HPDE6-E6E7 (cell line): ENCODE data around the gene WNT9A.
A peak's percentile ranks its signal among the peaks of the same experiment; 100 is the strongest.

Source experiments
- DNase-seq: peaks from one replicate; pipeline ENCODE4 v3.0.0; 2011; ENCODE audit warnings: missing footprints; ENCODE audit errors: extremely low spot score

Gene WNT9A

DNA sequence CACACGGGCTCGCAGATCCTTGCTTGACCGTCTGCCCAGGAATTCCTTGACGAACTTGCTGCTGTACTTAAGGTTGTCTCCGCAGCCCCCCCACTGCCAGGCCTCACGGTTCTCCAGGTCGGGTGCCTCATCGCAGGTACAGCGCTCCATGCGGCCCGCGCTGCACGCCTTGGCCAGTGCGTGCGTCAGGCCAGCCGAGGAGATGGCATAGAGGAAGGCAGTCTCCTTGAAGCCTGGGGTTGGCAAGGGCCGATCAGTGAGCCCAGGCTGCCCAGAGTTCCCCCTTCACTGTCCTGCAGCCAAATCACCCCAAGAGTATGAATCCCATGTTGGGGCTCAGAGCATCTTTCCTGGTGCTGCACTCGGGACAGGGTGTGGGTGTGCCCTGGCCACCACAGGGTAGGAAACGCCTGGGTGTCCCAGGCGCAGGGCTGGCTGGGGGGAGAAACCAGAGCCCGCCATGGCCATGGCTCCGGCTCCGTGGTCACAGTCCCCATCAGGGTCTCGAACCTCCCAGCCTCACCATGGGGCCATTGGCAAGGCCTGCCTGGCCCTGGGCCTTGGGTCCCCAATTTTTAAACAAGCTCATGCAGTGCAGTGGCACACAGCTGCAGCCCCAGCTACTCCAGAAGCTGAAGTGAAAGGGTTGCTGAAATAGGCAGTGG is 23.4 kb downstream of the WNT9A start:
- DNase-seq, result no peak

DNA sequence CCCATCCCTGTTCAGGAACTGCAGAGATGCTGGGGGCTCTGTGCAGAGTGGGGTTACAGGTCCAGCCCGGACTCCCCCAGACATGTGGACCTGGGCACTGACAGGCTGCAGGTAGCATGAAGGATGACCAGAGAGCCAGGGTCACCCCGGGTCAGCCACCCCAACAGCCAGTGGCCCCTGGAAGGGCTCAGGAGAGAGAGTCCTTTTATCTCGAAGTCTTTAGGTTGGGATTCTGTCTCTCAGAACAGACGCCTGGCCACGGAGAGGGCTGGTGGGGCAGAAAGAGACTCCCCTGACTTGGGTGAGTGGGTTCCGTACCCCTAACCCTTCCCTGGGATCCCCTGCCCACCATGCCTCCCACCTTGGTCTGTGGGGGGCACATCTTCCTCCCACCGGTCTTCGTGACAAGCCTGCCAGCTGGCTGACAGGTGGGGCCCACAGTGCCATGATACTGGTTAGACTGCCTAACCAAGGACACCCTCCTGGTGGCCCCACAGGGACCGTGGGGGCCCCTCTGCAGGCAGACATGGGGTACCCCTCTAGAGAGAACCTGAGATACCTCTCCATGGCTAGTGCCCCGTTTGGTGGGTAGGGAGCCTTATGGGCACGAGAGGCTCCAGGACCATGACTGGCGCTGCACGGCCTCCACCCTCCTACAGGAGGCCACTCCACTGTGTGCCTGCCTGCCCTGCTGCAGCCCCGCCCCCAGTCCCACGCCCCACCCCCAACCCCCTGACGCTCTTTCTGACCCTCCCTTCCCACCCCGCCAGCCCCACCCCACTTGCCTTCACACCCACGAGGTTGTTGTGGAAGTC is 24.2 kb downstream of the WNT9A start:
- DNase-seq, result no peak

DNA sequence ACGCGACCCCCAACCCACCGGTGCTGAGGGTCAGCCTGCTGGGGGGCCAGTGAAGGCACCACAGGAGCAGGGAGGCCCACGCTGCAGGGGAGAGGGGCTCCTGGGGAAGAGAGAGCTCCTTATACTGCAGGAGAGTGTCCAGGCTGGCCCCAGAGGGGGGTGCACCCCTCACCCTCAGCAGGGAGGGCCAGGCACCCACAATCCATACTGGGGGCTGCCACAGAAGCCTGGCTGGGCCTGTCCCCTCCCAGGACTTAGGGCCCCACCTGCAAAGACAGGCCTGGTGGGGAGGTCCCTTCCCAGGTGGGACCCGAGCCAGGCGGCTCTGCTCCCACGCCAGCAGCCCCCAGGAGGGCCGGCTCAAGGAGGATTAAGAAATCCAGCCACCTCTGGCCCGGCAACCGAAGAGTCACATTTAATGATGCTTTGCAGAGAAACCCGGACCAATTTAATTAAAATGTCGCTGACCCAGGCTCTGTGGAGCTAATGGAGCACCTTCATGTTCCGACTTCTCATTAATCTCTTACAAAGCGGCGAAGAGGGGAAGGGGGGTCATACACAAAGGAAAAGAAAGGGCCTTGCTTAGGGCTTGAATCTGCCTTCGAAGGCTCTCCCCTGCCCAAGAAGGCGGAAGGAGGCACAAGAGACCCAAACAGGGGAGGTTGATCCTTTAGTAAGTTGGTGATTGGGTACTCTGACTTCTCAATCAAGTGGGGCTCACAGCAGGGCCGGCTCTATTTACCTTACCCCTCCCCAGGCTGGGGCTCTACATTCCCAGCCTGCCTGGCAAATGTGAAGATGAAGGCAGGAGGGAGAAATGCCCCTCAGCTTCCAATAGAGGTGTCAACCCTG is 25.0 kb downstream of the WNT9A start:
- DNase-seq, result no peak

DNA sequence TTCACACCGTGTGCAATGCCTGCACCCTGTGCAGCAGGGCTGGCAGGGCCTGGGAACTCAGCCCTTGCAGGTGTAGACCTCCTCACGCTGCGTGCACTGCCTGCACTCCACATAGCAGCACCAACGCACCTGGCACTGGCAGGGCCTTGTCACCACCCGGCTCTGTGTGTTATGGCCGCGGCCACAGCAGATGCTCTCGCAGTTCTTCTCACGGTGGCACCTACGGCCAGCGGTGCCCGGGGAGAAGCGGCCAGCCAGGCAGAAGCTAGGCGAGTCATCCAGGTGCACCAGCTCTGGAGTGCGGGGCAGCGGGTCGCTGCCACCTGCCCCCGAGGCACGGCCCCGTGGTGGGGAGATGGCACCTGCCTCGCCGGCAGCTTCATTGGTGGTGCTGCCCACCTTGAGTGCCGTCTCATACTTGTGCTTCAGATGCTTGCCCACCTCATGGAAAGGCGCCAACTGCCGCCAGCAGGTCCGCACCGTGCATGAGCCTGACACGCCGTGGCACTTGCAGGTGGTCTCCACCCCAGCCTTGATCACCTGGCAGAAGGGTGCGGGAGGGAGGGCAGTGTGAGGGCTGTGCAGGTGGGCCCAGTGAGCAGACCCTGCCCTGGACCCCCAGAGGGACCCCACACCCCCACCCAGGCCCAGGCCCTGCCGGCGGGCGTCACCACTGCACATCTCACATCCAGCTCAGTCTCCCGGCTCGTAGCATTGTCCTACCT is 26.1 kb downstream of the WNT9A start:
- no peak for DNase-seq

DNA sequence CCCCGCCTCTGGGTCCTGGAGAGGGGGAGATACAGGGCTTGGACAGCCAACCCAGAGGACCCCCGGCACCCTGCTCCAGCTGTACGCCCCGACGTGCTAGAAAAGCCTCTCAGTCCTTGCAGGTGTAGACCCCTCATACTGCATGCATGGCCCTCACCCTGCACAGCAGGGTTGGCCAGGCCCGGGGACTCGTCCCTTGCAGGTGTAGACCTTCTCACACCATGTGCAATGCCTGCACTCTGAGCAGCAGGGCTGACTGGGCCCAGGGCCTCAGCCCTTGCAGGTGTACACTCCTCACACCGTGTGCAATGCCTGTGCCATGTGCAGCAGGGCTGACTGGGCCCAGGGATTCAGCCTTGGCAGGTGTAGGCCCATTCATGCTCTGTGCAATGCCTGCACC is 26.8 kb downstream of the WNT9A start:
- DNase-seq, result no peak

DNA sequence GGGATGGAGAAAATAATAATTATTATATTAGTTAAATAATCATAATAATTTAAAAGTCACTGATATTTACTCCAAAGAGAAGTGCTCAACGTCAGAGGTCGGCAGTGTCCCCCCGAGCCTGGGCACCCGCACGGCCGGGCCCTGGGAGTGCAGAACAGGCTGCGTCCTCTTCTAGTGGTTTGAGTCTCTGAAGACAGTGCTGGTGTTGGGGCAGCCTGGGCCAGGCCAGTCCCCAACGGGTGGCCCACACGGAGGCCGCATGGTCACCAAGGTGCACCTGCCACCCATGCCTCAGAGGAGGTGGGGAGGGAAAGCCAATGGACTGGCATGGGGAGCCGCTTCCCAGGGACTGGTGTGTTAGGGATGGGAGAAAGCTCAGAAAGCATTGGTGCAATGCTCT is 27.3 kb downstream of the WNT9A start:
- DNase-seq, result no peak

DNA sequence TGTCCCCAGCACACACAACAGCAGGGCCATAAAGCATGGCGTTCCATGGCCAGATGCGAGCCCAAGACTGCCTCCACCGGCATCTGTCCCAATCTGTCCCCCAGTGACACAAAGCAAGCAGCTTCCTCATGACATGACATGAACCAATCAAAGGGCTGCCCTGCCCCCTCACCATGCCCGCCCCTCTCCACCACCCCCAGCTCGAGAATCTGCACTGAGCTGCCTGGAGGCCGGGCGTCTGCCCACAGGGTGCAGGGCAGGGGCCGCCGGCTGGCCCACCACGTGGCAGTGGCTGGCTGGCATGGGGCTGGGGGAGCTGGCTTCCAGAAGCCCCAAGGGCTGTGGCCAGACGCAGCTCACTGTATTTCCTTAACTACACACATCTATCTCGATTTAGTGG is 27.8 kb downstream of the WNT9A start:
- no peak for DNase-seq

DNA sequence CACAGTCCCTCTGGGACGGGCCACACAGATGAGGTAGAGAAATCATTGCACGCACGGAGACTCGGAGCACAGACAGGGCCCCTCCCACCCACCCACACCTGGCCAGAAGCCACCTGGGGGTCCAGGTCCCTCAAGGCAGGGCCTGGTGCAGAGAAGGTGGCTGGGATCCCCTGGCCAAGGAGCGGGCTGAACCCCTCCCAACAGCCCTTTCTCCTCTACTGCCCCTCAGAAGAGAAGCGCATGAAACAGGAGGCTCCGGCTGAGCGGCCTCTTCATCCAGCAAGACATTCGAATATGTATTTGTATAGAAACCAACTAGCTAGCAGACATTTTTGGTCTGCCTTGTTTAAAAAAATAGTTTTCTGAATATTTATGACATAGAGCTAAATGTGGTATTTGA is 29.0 kb downstream of the WNT9A start:
- no peak for DNase-seq

DNA sequence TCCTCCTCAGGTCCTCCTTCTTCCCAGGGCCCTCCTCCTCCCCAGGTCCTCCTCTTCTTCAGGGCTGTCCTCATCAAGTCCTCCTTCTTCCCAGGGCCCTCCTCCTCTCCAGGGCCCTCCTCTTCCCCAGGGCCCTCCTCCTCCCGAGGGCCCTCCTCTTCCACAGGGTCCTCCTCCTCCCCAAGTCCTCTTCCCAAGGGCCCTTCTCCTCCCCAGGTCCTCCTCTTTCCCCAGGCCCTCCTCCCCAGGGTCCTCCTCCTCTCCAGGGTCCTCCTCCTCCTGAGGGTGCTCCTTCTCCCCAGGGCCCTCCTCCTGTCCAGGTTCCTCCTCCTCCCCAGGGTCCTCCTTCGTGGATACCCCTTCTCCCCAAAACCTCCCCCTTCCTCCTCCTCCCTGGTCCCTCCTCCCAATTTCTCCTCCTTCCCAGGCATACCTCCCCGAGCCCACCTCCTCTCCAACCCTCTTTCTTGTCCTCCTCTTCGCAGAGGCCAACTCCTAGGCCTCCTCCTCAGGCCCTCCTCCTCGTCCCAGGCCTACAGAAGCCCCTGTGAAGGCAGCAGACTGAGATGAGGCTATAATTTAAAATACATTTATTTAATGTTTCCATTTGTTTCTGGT is 29.5 kb downstream of the WNT9A start:
- no peak for DNase-seq

DNA sequence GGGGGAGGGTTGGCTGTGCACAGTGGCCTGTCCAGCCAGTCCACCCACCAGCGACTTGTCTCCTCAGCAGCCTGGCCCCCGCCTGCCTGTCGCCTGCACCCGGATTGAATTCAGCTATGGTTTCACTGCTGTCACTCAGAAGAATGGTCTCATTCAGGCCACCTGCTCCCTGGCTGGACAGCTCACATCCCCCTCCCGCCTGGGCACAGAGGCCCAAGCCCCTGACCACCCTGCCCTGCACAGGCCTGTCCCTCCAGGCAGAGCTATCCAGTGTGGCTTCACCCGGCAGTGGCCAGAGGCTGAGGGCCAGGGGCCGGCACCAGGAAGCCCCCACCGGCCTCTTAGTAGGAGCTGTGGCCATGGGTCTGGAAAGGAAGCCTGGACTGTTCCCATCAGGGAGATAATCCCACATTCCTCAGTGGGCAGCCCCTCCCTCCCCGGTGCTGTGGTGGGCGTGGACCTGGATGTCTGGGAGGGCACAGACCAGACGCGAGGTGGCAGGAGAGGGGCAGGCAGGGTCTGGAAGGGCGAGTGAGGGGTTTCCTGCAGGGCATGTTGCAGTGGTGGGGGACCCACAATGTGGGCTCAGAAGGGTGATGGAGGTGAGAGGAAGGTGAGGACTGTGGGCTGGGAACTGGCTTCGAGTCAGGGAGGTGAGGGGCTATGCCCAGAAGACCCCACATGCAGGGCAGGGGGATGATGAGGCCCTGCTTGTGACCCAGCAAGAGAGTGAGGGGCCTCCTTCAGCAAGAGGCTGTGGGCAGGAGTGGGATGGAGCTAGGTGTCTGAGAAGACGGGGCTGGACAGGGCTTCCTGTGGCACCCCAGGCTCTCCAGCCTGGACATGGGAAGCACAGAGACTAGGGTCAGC is 30.4 kb downstream of the WNT9A start:
- no peak for DNase-seq

DNA sequence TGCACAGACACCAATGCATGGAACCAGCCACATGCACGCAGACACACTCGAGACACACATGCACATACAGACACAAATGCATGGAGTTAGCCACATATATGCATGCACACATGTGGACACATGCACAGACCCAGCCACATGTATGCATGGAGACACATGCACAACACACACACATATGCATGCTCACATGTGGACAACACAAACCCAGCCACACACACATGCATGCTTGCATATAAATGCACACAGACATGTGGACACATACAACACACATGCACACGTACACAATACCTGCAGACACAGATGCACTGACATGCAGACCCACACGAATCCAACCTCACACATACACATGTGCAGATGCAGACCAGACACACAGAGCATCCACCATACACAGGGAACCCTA is 31.1 kb downstream of the WNT9A start:
- no peak for DNase-seq

DNA sequence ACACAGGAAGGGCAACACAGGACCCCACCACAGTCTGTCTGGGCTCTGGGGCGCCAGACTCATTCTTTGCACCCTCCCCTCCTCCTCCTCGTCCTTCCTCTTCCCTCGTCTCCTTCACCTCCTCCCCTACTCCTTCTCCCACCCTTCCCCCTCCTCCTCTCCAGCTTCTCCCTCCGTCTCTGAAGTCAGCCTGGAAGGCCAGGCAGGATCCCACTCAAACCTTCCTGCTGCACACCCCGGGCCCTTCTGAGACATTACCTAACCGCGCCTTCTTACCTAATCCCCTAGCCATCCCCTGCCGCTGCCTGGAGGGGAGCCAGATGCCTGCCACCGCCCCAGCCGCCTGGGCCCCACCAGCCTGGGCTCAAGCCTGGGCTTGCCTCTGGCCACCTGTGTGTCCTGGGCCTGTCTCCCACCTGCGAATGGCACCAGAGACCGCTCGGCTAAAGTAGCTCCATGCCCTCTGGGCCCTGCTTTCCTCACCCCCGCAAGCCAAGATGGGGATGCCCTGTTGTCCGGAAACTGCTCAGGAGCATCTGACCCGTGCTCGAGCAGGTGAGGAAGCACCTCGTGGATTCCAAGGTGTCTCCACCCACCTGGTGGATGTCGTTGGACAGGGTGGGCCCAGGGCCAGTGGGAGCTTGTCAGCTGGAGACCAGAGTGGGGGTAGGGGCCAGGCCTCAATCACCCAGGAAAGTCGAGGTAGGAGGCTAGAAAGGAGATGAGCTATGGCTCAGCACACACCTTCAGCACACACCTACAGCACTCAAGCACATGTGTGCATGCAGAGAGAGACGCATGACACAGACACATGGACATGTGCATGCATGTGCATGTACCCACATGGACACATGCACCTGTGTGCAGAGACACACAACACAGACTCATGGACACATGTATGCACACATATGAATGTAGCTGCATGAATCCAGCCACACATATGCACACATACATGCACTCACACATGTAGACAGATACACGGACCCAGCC is 31.9 kb downstream of the WNT9A start:
- DNase-seq, result peak; percentile 80

DNA sequence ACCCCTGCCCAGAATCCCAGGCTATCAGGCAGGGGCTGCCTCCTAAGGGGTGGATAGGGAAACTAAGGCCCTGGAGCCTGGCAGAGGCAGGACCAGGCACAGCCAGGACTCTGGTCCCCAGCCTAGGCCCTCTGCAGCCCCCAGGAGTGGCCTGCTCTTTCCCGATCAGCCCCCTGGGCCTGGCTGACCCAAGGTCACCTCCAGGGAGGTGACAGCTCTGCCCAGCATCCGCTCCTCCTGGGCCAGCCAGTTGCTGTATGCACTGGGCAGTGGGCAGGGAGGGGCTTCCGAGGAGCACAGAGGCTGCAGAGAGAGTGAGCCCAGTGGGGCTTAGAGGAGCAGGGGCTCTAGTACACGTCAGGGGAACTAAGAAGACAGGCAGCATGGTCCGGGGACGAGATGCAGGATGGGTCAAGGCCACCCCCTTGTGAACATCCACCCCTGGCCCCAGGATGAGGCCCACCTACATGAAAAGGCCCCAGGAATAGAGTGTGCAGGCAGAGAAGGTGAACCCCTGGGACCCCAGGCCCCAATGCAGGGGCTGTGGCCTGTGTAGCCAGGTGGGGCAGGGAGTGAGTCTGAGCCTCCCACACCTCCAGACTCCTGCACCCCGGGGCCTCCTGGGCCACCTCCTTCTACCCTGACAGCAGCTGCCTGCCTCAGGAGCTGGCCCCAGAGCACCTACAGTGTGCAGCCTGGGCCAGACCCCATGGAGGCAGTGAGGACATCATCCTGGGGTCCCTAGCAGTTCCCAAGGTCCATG is 32.8 kb downstream of the WNT9A start:
- no peak for DNase-seq

DNA sequence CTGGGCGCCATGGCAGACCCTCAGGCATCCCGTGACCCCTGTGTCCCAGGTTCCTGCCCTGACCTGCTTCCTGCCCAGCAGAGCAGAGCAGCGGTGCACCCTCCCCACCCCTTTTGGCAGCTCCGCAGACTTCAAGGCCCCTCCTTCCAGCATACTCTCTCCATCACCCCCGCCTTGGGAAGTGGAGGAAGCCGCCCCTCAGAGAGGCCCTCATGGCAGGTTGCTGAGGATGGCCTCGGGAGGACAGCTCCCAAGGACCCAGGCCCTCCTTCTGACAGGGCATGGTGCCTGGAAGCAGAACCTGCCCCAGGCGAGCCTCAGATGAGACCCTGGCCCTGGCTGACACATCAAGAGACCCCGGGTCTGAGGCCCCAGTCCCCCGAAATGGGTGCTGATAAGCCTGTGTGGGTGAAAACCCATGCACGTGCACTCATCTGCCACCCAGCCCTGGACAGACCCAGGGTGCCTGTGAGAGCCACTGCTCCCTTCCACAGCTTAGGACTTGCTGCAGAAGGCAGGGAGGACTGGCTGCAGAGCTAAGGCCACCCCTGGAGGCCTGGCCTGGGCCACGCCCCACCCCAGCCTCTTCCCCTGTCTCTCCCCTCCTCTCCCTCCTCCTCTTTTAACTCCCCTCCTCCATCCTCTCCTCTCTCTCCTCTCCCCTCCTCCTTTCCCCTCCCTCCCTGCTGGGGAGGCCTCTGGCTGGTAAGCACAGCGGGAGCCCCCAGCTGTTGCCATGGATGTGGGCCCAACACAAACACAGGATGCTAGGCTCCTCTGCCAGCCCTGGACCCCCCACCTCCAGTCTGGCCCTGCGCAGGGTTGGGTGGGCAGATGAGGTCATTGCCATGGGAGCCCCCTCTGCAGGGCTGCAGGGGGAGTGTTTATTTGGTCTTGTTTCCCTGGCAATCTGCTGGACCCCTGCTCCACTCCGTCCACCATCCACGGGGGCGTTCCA is 33.7 kb downstream of the WNT9A start:
- DNase-seq, result no peak

DNA sequence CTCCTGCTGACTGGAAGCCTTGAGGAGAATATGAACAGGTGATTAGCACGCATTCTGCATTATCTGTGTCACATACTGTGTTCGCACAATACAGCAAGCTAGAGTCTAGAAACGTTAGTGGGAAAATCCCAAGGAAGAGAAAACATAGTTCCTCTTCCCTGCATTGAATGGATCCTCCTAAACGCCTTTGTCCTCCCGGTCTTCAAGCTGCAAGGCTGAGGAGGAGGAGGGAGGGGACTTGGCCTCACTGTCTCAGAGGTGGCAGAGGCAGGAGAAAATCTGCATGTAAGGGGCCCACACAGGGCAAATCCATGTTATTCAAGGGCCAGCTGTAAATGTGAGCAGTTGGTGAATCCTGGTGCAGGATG is 34.4 kb downstream of the WNT9A start:
- no peak for DNase-seq

DNA sequence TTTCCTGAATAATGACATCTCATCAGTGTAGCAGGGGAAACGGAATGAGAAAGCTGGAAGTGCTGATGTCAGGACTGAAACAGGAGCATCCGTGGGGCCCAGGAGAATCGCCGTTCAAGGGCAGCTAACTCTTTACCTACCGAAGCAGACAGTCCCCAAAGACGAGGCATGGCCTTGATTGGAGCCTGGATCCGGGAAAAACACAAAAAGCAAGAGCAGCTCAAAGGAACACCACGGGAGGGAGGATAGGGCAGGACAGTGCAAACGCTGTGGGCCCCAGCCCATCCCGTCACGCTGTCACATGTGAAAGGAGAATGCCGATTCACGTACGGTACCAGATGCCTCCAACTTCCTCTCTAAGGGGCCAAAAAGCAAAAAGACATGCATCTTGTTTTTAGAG is 34.9 kb downstream of the WNT9A start:
- no peak for DNase-seq

DNA sequence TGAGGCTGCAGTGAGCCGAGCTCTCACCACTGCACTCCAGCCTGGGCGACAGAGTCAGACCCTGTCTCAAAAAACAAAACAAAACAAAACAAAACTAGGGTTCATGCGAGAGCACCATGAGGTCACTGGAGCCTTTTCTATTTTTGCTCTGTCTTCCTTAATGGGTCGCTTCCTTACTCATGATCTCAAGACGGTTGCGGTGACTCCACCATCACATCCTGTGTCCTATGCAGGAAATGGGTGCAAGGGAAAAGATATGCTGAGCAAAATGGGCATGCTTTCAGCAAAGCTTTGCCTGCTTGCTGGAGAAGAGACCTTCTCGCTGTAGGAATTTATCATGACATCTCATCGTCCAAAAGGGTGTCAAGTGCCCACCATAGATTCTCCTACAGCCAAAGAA is 36.4 kb downstream of the WNT9A start:
- DNase-seq, result no peak
